DMS 273 (cell line): ENCODE data around the gene CACNA2D4.
"Not testable (repeated sequence)": the region's sequence is repeated elsewhere in the genome, so short reads cannot be mapped to it uniquely, and the experiment has no call there.

Experiments used
- DNase-seq: peaks from one replicate; lab custom pipeline; 2025; ENCODE audit not compliant: unreplicated experiment; lab: John Stamatoyannopoulos, UW

CACNA2D4 gene, protein sequence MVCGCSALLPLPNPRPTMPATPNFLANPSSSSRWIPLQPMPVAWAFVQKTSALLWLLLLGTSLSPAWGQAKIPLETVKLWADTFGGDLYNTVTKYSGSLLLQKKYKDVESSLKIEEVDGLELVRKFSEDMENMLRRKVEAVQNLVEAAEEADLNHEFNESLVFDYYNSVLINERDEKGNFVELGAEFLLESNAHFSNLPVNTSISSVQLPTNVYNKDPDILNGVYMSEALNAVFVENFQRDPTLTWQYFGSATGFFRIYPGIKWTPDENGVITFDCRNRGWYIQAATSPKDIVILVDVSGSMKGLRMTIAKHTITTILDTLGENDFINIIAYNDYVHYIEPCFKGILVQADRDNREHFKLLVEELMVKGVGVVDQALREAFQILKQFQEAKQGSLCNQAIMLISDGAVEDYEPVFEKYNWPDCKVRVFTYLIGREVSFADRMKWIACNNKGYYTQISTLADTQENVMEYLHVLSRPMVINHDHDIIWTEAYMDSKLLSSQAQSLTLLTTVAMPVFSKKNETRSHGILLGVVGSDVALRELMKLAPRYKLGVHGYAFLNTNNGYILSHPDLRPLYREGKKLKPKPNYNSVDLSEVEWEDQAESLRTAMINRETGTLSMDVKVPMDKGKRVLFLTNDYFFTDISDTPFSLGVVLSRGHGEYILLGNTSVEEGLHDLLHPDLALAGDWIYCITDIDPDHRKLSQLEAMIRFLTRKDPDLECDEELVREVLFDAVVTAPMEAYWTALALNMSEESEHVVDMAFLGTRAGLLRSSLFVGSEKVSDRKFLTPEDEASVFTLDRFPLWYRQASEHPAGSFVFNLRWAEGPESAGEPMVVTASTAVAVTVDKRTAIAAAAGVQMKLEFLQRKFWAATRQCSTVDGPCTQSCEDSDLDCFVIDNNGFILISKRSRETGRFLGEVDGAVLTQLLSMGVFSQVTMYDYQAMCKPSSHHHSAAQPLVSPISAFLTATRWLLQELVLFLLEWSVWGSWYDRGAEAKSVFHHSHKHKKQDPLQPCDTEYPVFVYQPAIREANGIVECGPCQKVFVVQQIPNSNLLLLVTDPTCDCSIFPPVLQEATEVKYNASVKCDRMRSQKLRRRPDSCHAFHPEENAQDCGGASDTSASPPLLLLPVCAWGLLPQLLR

DNA sequence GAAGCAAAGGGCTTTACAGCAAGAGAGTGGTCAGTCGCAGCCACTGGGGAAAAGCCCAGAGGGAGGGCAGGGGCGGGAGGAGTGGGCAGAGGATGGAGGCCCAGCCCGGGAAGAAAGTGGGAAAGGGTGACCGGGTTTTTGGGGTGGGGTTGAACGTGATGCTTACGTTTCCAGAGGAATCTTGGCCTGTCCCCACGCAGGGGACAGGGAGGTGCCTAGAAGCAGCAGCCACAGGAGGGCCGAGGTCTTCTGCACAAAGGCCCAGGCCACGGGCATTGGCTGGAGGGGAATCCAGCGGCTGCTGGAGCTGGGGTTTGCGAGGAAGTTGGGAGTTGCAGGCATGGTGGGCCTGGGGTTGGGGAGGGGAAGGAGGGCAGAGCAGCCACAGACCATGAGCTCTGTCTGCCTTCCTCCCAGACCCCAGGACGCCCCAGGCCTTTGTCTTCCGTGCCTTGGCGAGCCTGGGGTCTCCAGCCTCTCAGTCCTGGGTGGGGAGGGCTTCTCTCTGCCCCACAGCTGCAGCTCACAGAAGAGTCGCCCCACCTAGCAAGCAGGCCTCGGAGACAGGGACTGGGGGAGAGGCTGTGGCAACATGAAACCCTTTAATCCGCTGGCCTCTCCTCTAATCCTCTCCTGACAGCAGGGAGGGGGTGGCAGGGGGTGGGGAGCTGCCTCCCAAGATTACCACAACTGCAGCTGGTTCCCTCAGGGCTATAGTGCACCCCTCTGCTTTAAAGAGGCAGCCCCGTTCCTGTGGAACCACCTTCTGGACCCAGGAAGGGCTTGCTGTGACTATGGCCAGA is at the start of gene CACNA2D4:
Gene CACNA2D4 (minus strand): TSS at position 572 of the 803 bp plus-strand sequence. CDS start 179 bp downstream, at position 393.
- DNase-seq, result peak; percentile 39

- DNase-seq, result no peak
These were observed 48.2 kb upstream of the CACNA2D4 start for GRCh38 chr12:1966561-1967226.

DNA sequence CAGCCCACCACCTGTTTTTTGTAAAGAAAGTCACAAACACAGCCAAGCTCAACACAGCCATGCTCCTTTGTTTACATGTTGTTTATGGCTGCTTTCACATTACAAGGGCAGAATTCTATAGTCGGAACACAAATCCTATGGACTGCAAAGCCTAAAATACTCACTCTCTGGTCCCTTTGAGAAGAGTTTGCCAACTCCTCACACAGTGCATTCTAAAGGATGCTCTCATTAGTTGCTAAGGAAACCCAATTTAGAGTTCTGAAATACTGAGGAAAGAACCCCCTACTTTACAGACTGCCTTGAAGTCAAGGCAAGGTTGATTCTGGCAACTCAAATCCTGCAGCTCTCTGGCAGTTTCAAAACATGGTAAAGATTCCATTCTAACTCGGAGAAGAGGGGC is 47.5 kb upstream of the CACNA2D4 start:
- DNase-seq, result no peak

DNA sequence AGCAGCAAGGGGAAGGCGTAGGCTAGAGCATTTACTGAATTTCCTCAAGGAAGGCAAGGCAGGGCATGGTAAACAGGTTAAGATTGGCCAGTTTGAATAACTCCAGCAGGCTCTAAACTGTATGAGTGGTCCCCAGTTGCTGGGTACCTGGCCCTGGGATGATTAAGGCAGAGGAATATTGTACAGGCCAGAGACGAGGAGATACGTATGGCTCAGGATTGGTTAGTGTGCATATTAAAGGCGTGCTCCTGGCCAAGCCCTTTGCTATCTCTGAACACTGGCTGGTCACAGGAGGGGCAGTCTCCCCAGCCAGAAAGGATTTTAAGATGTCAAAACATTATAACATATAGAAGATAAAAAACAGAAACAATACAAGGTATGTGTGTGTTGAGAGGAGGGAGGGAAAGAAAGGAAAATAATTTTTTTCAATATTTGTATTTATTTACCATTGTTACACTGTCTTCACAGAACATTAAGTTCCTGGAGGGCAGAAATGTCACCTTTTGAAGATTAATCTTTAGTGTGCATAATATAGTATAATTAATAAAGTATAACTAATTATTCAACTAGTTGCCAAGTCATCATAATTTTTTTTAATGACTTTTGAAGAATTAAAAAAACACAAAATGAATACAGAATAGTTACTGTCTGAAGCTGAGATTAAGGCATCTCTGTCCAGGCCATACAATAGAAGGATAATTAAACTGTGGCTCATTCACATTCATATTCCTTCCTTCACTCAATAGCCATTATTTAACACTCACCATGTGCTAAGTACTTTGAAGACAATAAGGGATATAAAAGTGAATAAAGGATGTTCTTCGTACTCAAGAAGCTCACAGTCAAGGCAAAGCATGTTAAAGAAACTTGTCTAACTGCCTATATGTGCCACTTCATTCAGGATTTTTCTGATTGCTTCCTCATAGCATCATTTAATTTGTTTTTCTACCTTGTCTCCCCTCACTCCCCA is 43.9 kb upstream of the CACNA2D4 start:
- no peak for DNase-seq

GRCh38 chr12:1956716-1957115 is 38.3 kb upstream of the CACNA2D4 start:
- DNase-seq, result no peak

- DNase-seq, result no peak
These were observed 31.5 kb upstream of the CACNA2D4 start for GRCh38 chr12:1949771-1950470.

- no peak for DNase-seq
These were observed 30.4 kb upstream of the CACNA2D4 start for GRCh38 chr12:1948883-1949282.

DNA sequence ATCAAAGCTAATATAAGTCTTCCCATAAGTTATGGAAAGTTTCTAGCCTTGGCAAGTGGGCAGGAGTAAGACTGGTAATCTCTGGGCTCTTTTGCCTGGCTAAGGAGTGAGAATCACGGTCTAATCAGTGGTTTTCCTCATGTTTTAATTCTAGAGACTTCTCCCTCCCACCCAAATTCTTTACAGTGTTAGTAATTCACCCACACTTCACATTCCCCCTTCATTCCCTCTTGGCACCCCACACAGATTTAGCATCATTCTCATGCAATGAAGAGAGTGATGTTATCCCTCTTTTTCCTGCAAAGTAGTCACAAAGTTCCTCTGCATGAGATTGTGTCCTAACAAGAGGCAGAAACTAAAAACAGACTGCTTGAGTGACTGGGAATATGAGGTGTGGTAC is 28.6 kb upstream of the CACNA2D4 start:
- no peak for DNase-seq

- peak; percentile 55 for DNase-seq
These were observed 27.8 kb upstream of the CACNA2D4 start for GRCh38 chr12:1946296-1946695.

- not testable (repeated sequence) for DNase-seq
These were observed 27.1 kb upstream of the CACNA2D4 start for GRCh38 chr12:1945502-1945901.

GRCh38 chr12:1939801-1940607 is 21.6 kb upstream of the CACNA2D4 start:
- peak; percentile 85 for DNase-seq

GRCh38 chr12:1939331-1939730 is 20.9 kb upstream of the CACNA2D4 start:
- DNase-seq, result no peak

GRCh38 chr12:1937481-1938224 is 19.2 kb upstream of the CACNA2D4 start:
- DNase-seq, result no peak

DNA sequence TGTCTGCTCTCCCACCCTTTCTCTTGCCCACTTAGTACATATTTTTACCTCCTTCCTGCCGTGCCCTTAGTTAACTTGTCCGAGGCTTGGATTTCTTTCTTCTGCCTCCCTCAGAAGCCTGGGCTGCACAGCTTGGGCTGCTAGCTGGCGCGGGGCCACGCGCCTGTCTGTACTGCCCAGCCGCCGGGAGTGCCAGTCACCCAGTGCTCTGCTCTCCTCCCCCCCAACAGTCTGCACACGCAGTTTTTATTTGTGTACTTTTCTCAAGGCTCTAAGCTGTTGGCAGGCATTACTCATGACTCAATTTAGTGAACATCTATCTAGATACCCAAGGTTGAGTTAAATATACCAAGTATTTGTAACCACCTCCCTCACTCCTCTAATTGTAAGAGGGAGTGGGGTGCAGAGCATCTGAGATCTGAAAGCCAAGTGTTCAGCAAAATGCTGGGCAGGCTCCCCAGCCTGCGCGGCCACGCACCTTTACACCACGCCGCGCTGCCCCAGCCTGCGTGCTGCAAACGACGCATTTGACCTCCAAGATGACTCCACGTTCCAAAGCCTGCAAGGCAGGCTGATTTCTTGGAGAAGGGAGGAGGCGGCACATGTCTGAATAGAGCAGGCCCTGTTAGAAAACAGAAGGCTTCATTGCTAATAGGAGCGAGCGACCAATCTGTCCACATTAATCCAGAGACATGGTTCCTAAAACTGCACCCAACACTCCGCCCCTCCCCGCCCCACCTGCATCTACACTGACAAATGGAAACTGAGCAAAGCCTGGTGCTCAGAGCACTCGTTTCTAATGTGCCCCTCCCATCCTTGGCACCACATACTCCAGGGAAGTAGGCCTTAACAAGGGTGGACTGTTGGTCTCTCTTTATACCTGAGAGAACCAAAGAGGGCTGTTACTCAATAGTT is 18.2 kb upstream of the CACNA2D4 start:
- peak; percentile 88 for DNase-seq

DNA sequence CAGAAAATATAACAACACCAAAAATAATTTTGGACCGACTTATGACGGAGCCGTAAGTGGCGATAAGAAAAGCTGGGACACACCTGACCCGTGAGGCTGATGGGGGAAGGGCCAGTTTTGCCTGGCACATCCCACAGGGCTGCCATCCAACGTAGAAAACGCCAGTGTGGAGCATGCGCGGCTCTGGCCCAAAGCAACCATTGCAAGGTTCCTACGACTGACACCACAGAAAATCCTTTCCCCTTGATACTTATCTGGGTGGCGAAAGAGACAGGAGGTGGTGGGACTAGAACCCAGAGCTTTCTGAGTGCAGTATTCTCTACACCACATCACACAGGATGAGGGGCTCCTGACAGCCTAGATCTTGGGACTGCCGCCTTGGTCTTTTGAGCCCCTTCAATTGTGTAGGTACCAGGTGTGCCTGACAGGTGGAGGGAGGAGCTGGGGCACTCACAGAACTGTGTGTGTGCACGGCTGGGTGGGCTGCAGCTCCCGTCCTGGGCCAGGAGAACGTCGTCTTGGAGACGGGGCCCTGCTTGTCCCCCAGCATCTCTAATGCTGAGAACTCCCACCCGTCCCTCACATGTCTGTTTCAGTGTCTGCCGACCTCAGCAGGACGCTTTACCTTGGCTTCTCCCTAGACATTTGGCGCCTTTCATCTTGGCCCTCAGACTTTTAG is 17.4 kb upstream of the CACNA2D4 start:
- DNase-seq, result no peak
